GM19397 (cell line): ENCODE results near the gene SLC29A1.

Source experiments
- ATAC-seq: cut with Tn5 transposase; IDR thresholded peaks from one replicate; pipeline ENCODE4 v1.9.1; 2021; ENCODE audit warnings: mild to moderate bottlenecking, moderate library complexity; ENCODE audit not compliant: unreplicated experiment

SLC29A1 gene

GRCh38 chr6:44277763-44278162 is 54.4 kb downstream of the SLC29A1 start:
- no peak for ATAC-seq

GRCh38 chr6:44278315-44278714 is 54.9 kb downstream of the SLC29A1 start:
- ATAC-seq: no peak

GRCh38 chr6:44278774-44279697 is 55.6 kb downstream of the SLC29A1 start:
- ATAC-seq: no peak
